IPS DF 4.7 (cell line): ENCODE results near the gene MAFG.

ENCODE experiments used
- DNase-seq: peaks from one replicate; pipeline ENCODE4 v3.0.0-alpha.2; 2013; ENCODE audit warnings: low spot score; ENCODE audit errors: extremely low read depth

The MAFG gene

DNA sequence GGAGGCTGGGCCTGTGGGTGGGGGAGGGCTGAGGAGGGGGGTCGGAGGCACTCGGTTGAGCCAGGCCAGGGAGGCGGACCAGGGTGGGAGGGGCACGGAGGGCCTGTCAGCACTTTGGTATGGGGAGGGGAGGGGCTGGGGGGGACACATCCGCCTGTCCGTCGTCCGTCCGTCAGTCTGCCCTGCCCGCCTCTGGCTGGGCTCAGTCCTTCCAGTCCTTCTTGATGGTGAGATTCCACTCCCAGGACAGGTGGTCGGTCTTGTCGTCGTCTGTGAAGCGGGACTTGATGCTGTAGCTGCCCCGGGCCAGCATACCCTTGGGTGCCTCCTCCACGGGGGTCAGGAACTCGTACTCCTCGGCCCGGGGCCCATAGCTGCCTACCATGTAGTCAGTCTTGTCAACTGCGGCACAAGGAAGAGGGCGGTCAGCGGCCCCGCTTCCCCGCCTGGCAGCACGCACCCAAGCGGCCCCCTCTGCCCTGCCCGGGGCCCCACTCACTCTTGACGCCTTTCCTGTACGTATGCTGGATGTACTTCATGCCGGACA, 58.8 kb downstream of the MAFG start:
- no peak for DNase-seq
